ENCODE results near the gene ZBTB25. TPM values are rescaled to one million over a fixed set of nuclear protein-coding genes. Genes with fewer than 3 reads are reported as not detected.

The ZBTB25 gene
- total RNA-seq, 2 experiments from 2014 or later, result 22.6 to 23.5 TPM

GRCh38 chr14:64405295-64405694, 98.3 kb downstream of the ZBTB25 start:
- DNase-seq, result no peak
- Mint-ChIP-seq H3K9me3 (no peaks in the 10 kb centered on the region), H3K36me3 (ENCODE audit: low read depth) (peaks cover 44% of the 10 kb centered on the region), H3K27ac (no peak overlapping the region), H3K4me1 (ENCODE audit: low read depth) (no peaks in the 10 kb centered on the region), H3K27me3 (ENCODE audit: low read depth) (no peaks in the 10 kb centered on the region), H3K4me3 (no peak overlapping the region)
- CTCF ChIA-PET, result interaction anchor here (2.1 kb wide), 1 partner anchor 25 kb away, joined by 9 read pairs; no protein-coding TSS in a partner anchor
- intact Hi-C loops (cut with micrococcal nuclease), result no loop called here

GRCh38 chr14:64401949-64402348, 101.7 kb downstream of the ZBTB25 start:
- Mint-ChIP-seq H3K36me3 (ENCODE audit: low read depth) (peaks cover 45% of the 10 kb centered on the region), H3K27ac (no peak overlapping the region), H3K4me3 (no peak overlapping the region), H3K27me3 (ENCODE audit: low read depth) (no peaks in the 10 kb centered on the region), H3K9me3 (no peaks in the 10 kb centered on the region), H3K4me1 (ENCODE audit: low read depth) (peaks cover 2% of the 10 kb centered on the region)
- DNase-seq, result no peak
- intact Hi-C loops (cut with micrococcal nuclease), result no loop called here
- CTCF ChIA-PET, result interaction anchor here (0.7 to 2.5 kb wide), 6 partner anchors 27 to 341 kb away, joined by 3 to 9 read pairs (median 4); no protein-coding TSS in a partner anchor

GRCh38 chr14:64400829-64401459, 102.7 kb downstream of the ZBTB25 start:
- H3K27ac Mint-ChIP-seq, result no peak overlapping the region
- no peak for DNase-seq
- H3K4me1 Mint-ChIP-seq (ENCODE audit: low read depth), result peaks cover 2% of the 10 kb centered on the region
- H3K27me3 Mint-ChIP-seq (ENCODE audit: low read depth), result no peaks in the 10 kb centered on the region
- H3K36me3 Mint-ChIP-seq (ENCODE audit: low read depth), result peaks cover 41% of the 10 kb centered on the region
- H3K9me3 Mint-ChIP-seq, result no peaks in the 10 kb centered on the region
- CTCF ChIA-PET, result interaction anchor here (0.6 to 2.5 kb wide), 5 partner anchors 10 to 109 kb away, joined by 3 to 9 read pairs (median 3); no protein-coding TSS in a partner anchor
- no peak overlapping the region for H3K4me3 Mint-ChIP-seq
- intact Hi-C loops (cut with micrococcal nuclease), result no loop called here

Other genes starting within 250 kb of the ZBTB25 start
- under 1 TPM; 0.27 to 0.43 TPM for gene ESR2, start 209.5 kb downstream of the ZBTB25 start, total RNA-seq
- gene MTHFD1, start 115.5 kb downstream of the ZBTB25 start, total RNA-seq, result 100 to 1,000 TPM; 240 to 247 TPM
- under 1 TPM; 0.57 to 0.69 TPM for gene AKAP5, start 38.3 kb downstream of the ZBTB25 start, total RNA-seq
- gene ZBTB1, start 932 bp upstream of the ZBTB25 start, total RNA-seq, result 10 to 100 TPM; 21.3 to 23.4 TPM
- gene HSPA2, start 36.9 kb upstream of the ZBTB25 start, total RNA-seq, result 1 to 10 TPM; 4.1 to 5.1 TPM
- not detected for gene PPP1R36, start 46.1 kb upstream of the ZBTB25 start, total RNA-seq
- 1 to 10 TPM in 1 of 2 experiments, under 1 TPM in 1; 0.48 to 1.1 TPM for gene PLEKHG3, start 200.6 kb upstream of the ZBTB25 start, total RNA-seq

Measured in activated naive CD4-positive, alpha-beta T cell treated with anti-CD3 and anti-CD28 coated beads for 36 hours (primary cell).